Psoas muscle (tissue), 8 donors: Measurements from ENCODE around the gene RNF224. TPM values are rescaled to one million over a fixed set of nuclear protein-coding genes. Genes with fewer than 3 reads are reported as not detected.
A peak's percentile ranks its signal among the peaks of the same experiment; 100 is the strongest.

Experiments
- ATAC-seq, 4 donors: fragments of 200-7000 bp; cut with Tn5 transposase; one replicate each; pipeline ENCODE4 v1.9.1; 2020; ENCODE audit warnings: moderate library complexity in 3 of 4, mild to moderate bottlenecking in 2 of 4
- DNase-seq, 2 donors: peaks; one replicate each; pipeline ENCODE4 v3.0.0-alpha.2; 2020
- H3K27ac ChIP-seq: fragments of 200-600 bp; one replicate; pipeline ENCODE4 v1.8.0; 2022
- H3K27me3 ChIP-seq, 3 donors: fragments of 200-600 bp in 1 of 3; one replicate each; pipeline versions ENCODE4 v1.6.1 to v1.8.0; 2013 to 2022; ENCODE audit warnings: low read length in 2 of 3, mild to moderate bottlenecking in 2 of 3, moderate library complexity in 1 of 3; ENCODE audit not compliant: insufficient read depth in 3 of 3
- H3K36me3 ChIP-seq, 2 donors: fragments of 200-600 bp in 1 of 2; one replicate each; pipeline versions ENCODE4 v1.6.1 to v1.8.0; 2013 to 2022; ENCODE audit warnings: low read depth in 1 of 2, mild to moderate bottlenecking in 1 of 2, moderate library complexity in 1 of 2; ENCODE audit not compliant: insufficient read depth in 1 of 2
- H3K4me1 ChIP-seq: fragments of 200-600 bp; one replicate; pipeline ENCODE4 v1.8.0; 2022
- H3K4me3 ChIP-seq: fragments of 200-600 bp; one replicate; pipeline ENCODE4 v1.8.0; 2022; ENCODE audit warnings: mild to moderate bottlenecking
- H3K9me3 ChIP-seq: fragments of 200-600 bp; one replicate; pipeline ENCODE4 v1.8.0; 2022
- CTCF ChIP-seq: fragments of 200-600 bp; IDR thresholded peaks from one replicate; pipeline ENCODE4 v1.8.0; 2022; ENCODE audit warnings: antibody characterized with exemption
- WGBS, 3 donors: extraction: QIAGEN DNeasy Blood & Tissue Kit; methylation state at CpG; one replicate each; pipeline versions ENCODE4 v1.1.6 to v1.1.7; 2013; 5-methylcytosine and 5-hydroxymethylcytosine counted together
- intact Hi-C, 2 donors: fragments of 100-400 bp; cut with DNase I; formaldehyde crosslinking; loops; one replicate each; pipeline versions ENCODE4 v1.11.0 to v1.14.2; 2022
- polyA plus RNA-seq, 3 donors: library from polyadenylated mRNA; stranded (reverse); fragments of 200-250 nt; gene quantifications; one replicate each; pipeline ENCODE4 v1.2.3, GENCODE V29; 2013
- total RNA-seq, 4 donors: library from RNA; stranded (reverse); fragmentation: NEBNext Ultra II Directional in 2 of 4; extraction: Animal tissue kit (Norgen Biotek cat#: 25700) in 2 of 4; gene quantifications; one replicate each; pipeline versions ENCODE4 v1.2.1 to v1.2.4, GENCODE V29; 2021 to 2023
- donor health status: healthy with polysubstance abuse.
- donor health status: DM: no; HTN: no; CAD: no; lungs with moderate emphysema.
- donor health status: Bipolar disorder and iron deficiency.
- donor health status: healthy.
- donor health status: DM: yes; HTN: yes; CAD: no.
- donor health status: DM: no; HTN: no; CAD: no.
- donor health status: DM: no; HTN: no; CAD: no.
- donor health status: DM: yes; HTN: yes; CAD: no.

RNF224 gene
- total and polyA plus RNA-seq, 7 donors, result 0.01 TPM; not detected in 6

DNA sequence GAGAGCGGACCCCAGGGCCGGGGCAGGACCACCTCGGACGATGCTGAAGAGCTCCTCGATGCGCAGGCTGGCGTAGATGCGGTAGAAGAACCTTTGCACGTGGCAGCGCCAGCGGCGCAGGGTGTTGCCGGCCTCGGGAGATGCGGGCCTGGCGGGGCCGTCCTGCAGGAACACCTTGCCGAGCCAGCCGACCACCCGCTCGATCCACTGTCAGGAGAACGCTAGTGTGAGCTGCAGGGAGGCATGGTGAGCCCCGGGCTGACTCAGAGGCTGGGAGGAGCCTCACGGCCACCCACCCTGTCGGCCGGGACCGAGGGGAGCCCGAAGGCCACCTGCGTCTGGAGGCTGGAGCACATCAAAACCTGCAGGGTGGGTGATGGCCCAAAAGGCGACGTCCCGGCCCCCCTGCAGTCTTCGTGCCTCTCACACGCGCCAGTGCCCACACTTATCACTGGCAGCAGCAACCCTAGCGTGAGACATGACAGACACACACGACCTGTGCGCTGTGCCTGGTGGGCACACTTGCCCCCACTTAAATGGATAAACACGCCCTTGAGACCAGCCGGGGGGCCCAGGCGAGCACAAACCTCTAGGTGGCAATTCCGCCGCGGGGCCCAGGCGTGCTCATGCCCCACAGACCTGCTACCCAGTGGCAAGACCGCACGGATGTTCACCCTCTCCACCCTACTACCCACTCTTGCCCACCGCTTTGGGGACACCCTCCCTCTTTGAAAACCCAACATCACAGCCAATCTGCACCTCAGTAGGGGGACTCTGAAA, 42.2 kb upstream of the RNF224 start:
- Histone ChIP-seq H3K36me3 (peaks cover 3 to 67% of the 10 kb centered on the region in 2 donors), H3K27me3 (no peaks in the 10 kb centered on the region), H3K4me1 (peaks cover 32% of the 10 kb centered on the region), H3K9me3 (no peaks in the 10 kb centered on the region), H3K27ac (no peak overlapping the region), H3K4me3 (no peak overlapping the region)
- DNase-seq, result no peak
- intact Hi-C loops, result loop anchor here in 1 of 2 donors (5.0 kb wide), 1 partner anchor 42 kb away; the partner anchor contains the start of genes CYSRT1 and RNF224
- WGBS, 3 donors, result 89 to 93% (median 93%) methylated on average over 41 to 48 of the region's 48 CpGs
- TF ChIP-seq CTCF, result no peak
- no peak for ATAC-seq

- peaks cover 41% of the 10 kb centered on the region for H3K4me1 ChIP-seq
- WGBS, 3 donors, result 90 to 93% (median 93%) methylated on average over 16 to 19 of the region's 19 CpGs
- TF ChIP-seq CTCF, result no peak
- no peak for DNase-seq
- H3K9me3 ChIP-seq, result no peaks in the 10 kb centered on the region
- no peak for ATAC-seq
- intact Hi-C loops, result loop anchor here in 1 of 2 donors (5.0 kb wide), 1 partner anchor 41 kb away; the partner anchor contains the start of genes CYSRT1 and RNF224
- H3K27me3 ChIP-seq, result no peaks in the 10 kb centered on the region
- peaks cover 3 to 67% of the 10 kb centered on the region in 2 donors for H3K36me3 ChIP-seq
- peak overlapping the region; percentile 93 for H3K4me3 ChIP-seq
- no peak overlapping the region for H3K27ac ChIP-seq
Observed at GRCh38 chr9:137185921-137186320, 41.4 kb upstream of the RNF224 start.

DNA sequence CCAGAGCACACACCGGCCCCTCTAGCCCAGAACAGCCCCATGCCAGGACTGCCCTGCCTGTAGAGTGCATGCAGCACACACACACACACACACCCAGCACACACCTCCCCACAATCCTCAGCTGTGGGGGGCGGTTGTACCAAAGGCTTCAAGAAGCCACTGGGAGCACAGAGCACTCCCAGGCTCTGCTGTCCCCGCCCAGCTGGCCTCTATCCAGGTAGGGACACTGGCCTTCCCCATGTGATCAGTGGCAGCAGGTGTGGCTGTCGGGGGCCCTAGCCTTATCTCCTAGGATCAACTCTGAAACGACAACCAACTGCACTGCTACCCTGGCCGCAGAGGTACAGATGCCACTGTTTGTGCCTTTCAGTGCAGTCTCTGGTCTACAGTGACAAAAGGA, 40.9 kb upstream of the RNF224 start:
- TF ChIP-seq CTCF, result no peak
- Histone ChIP-seq H3K9me3 (no peaks in the 10 kb centered on the region), H3K27ac (no peak overlapping the region), H3K27me3 (no peaks in the 10 kb centered on the region), H3K36me3 (peaks cover 1 to 67% of the 10 kb centered on the region in 2 donors), H3K4me1 (peaks cover 43% of the 10 kb centered on the region), H3K4me3 (peak overlapping the region; percentile 93)
- intact Hi-C loops, result loop anchor here in 1 of 2 donors (5.0 kb wide), 1 partner anchor 41 kb away; the partner anchor contains the start of genes CYSRT1 and RNF224
- DNase-seq (no peak), ATAC-seq (no peak)
- WGBS, 3 donors, result 53 to 64% (median 59%) methylated on average over 5 to 6 of the region's 6 CpGs

DNA sequence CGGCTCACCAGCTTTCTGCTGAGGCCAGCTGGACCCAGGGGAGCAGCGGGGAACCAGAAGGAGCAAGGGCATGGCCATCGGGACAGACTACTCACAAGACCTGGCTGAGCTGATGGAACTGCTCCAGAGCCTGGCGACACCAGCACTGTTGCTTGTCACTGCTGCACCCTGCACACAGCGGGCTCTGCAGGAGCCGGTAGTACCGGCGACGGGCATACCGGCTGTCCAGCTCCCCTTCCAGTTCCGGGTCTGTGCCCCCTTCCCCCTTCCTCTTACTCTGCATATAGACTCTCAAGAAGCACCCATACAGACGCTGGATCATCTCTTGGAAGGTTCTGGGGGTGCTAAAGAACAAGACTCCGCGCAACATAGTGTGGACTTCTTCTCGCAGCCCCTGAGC, 39.9 kb upstream of the RNF224 start:
- intact Hi-C loops, result loop anchor here in 1 of 2 donors (5.0 kb wide), 1 partner anchor 40 kb away; the partner anchor contains the start of genes CYSRT1 and RNF224
- H3K27me3 ChIP-seq, result no peaks in the 10 kb centered on the region
- no peaks in the 10 kb centered on the region for H3K9me3 ChIP-seq
- ATAC-seq (no peak), DNase-seq (no peak)
- peaks cover 43% of the 10 kb centered on the region for H3K4me1 ChIP-seq
- 76 to 85% (median 80%) methylated on average over 15 of the region's 15 CpGs for WGBS, 3 donors
- no peak overlapping the region for H3K27ac ChIP-seq
- TF ChIP-seq CTCF, result no peak
- H3K36me3 ChIP-seq, result peaks cover 3 to 67% of the 10 kb centered on the region in 2 donors
- peak overlapping the region; percentile 93 for H3K4me3 ChIP-seq
